ENCODE data around the gene PDS5A.
"Not testable (repeated sequence)": the region's sequence is repeated elsewhere in the genome, so short reads cannot be mapped to it uniquely, and the experiment has no call there.

The PDS5A gene

GRCh38 chr4:39963656-39964055 is 14.1 kb downstream of the PDS5A start:
- POLR2A ChIA-PET: no interaction called here
- no peak for DNase-seq (ENCODE audit: extremely low spot score)
- CTCF ChIA-PET: interaction anchor here (1.0 to 3.6 kb wide), 4 partner anchors 11 to 27 kb away, joined by 3 to 18 read pairs (median 7); no protein-coding TSS in a partner anchor
- TF ChIP-seq, protein P1, sequence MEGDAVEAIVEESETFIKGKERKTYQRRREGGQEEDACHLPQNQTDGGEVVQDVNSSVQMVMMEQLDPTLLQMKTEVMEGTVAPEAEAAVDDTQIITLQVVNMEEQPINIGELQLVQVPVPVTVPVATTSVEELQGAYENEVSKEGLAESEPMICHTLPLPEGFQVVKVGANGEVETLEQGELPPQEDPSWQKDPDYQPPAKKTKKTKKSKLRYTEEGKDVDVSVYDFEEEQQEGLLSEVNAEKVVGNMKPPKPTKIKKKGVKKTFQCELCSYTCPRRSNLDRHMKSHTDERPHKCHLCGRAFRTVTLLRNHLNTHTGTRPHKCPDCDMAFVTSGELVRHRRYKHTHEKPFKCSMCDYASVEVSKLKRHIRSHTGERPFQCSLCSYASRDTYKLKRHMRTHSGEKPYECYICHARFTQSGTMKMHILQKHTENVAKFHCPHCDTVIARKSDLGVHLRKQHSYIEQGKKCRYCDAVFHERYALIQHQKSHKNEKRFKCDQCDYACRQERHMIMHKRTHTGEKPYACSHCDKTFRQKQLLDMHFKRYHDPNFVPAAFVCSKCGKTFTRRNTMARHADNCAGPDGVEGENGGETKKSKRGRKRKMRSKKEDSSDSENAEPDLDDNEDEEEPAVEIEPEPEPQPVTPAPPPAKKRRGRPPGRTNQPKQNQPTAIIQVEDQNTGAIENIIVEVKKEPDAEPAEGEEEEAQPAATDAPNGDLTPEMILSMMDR (IDR thresholded peaks at IDR 0.05; ENCODE audit: control extremely low read depth, extremely low read depth, low read depth, missing control alignments): no peak

- POLR2A ChIA-PET: no interaction called here
- CTCF ChIA-PET: interaction anchor here (0.7 to 3.6 kb wide), 8 partner anchors 10 to 495 kb away, joined by 3 to 11 read pairs (median 4); no protein-coding TSS in a partner anchor
- DNase-seq (ENCODE audit: extremely low spot score): no peak
- TF ChIP-seq, protein P1 (IDR thresholded peaks at IDR 0.05; ENCODE audit: control extremely low read depth, extremely low read depth, low read depth, missing control alignments): no peak
Measured at GRCh38 chr4:39961311-39961877, 16.3 kb downstream of the PDS5A start.

DNA sequence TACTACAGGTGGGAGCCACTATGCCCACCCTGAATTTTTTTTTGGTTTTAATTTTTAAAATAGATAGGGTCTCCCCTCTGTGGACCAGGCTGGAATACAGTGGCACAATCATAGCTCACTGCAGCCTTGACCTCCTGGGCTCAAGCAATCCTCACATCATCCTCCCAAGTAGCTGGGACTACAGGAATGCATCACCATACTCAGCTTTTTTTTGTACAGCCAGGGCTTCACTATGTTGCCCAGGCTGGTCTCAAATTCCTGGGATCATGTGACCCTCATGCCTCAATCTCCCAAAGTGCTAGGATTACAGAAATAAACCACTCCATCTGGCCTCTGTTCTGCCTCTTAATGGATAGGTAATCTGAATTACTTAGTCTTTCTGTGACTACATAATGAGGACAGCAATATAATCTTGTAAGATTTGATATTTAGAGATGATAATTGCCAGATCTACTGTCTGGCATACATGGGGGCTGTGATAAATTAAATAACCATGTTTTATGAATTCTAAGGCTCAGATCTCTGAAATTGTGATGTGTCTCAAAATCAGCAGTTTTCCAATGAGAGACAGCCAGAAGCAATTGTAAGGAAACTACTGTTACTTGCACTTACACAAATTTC is 26.7 kb downstream of the PDS5A start:
- POLR2A ChIA-PET: no interaction called here
- TF ChIP-seq, protein P1 (IDR thresholded peaks at IDR 0.05; ENCODE audit: control extremely low read depth, extremely low read depth, low read depth, missing control alignments): no peak
- DNase-seq (ENCODE audit: extremely low spot score): no peak
- CTCF ChIA-PET: interaction anchor here (1.2 to 1.3 kb wide), 2 partner anchors 8 to 16 kb away, joined by 3 to 4 read pairs; no protein-coding TSS in a partner anchor

DNA sequence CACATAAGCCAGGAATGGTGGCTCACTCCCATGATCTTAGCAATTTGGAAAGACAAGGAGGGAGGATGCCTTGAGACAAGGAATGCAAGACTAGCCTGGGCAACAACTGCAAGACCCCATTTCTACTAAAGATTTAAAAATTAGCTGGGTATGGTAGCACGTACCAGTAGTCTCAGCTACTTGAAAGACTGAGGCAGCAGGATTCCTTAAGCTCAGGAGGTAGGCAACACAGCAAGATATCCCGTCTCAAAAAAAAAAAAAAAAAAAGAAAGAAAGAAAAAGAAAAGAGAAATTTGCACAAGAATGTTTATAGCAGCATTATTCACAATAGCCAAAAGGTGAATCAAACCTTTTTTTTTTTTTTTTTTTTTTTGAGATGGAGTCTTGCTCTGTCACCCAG is 29.7 kb downstream of the PDS5A start:
- ChIA-PET CTCF (interaction anchor here (0.6 to 3.1 kb wide), 6 partner anchors 8 to 250 kb away, joined by 3 to 11 read pairs (median 4); partner anchors contain the start of gene UBE2K), POLR2A (no interaction called here)
- TF ChIP-seq, protein P1 (IDR thresholded peaks at IDR 0.05; ENCODE audit: control extremely low read depth, extremely low read depth, low read depth, missing control alignments): no peak
- DNase-seq (ENCODE audit: extremely low spot score): no peak

GRCh38 chr4:39947417-39947816 is 30.3 kb downstream of the PDS5A start:
- no peak for DNase-seq (ENCODE audit: extremely low spot score)
- POLR2A ChIA-PET: no interaction called here
- CTCF ChIA-PET: interaction anchor here (0.8 to 3.1 kb wide), 4 partner anchors 9 to 319 kb away, joined by 3 to 11 read pairs (median 6); no protein-coding TSS in a partner anchor
- TF ChIP-seq, protein P1 (IDR thresholded peaks at IDR 0.05; ENCODE audit: control extremely low read depth, extremely low read depth, low read depth, missing control alignments): no peak

- CTCF ChIA-PET, POLR2A ChIA-PET: not testable (repeated sequence)
Measured at GRCh38 chr4:39944245-39944644, 33.5 kb downstream of the PDS5A start.

GRCh38 chr4:39942507-39942906 is 35.2 kb downstream of the PDS5A start:
- ChIA-PET POLR2A (no interaction called here), CTCF (interaction anchor here (2.1 kb wide), 1 partner anchor 11 kb away, joined by 6 read pairs; no protein-coding TSS in a partner anchor)
- TF ChIP-seq, protein P1 (IDR thresholded peaks at IDR 0.05; ENCODE audit: control extremely low read depth, extremely low read depth, low read depth, missing control alignments): no peak
- DNase-seq (ENCODE audit: extremely low spot score): no peak

More at GRCh38 chr4:39944245-39944644, 33.5 kb downstream of the PDS5A start:
- not testable (repeated sequence) for DNase-seq (ENCODE audit: extremely low spot score)
